ENCODE results near the gene CES3.
"Not testable (repeated sequence)": the region's sequence is repeated elsewhere in the genome, so short reads cannot be mapped to it uniquely, and the experiment has no call there.

CES3 gene

GRCh38 chr16:66944971-66945370 is 16.1 kb upstream of the CES3 start:
- not testable (repeated sequence) for DNase-seq

- no peak for DNase-seq
Measured at GRCh38 chr16:66945939-66946338, 15.1 kb upstream of the CES3 start.

GRCh38 chr16:66946541-66946940 is 14.5 kb upstream of the CES3 start:
- no peak for DNase-seq

- DNase-seq, result no peak
Measured at GRCh38 chr16:66946974-66947301, 14.1 kb upstream of the CES3 start.

- peak in 53 of 58 donors; percentile 9 to 87 (median 57) for DNase-seq
Measured at GRCh38 chr16:66947302-66948065, 13.6 kb upstream of the CES3 start.

GRCh38 chr16:66948134-66948836 is 12.8 kb upstream of the CES3 start:
- peak in 3 of 58 donors; percentile 23 to 43 (median 36) for DNase-seq

- no peak for DNase-seq
Measured at GRCh38 chr16:66948837-66949225, 12.2 kb upstream of the CES3 start.

- no peak for DNase-seq
Measured at GRCh38 chr16:66949472-66949871, 11.6 kb upstream of the CES3 start.

GRCh38 chr16:66950437-66950836 is 10.6 kb upstream of the CES3 start:
- no peak for DNase-seq

- no peak for DNase-seq
Measured at GRCh38 chr16:66950971-66951790, 9.9 kb upstream of the CES3 start.

- no peak for DNase-seq
Measured at GRCh38 chr16:66952430-66953110, 8.5 kb upstream of the CES3 start.

GRCh38 chr16:66953462-66954096 is 7.5 kb upstream of the CES3 start:
- no peak for DNase-seq

GRCh38 chr16:66954097-66954659 is 6.9 kb upstream of the CES3 start:
- DNase-seq, result peak in 52 of 58 donors; percentile 11 to 81 (median 45)

GRCh38 chr16:66955363-66956153 is 5.5 kb upstream of the CES3 start:
- DNase-seq, result not testable (repeated sequence)

- not testable (repeated sequence) for DNase-seq
Measured at GRCh38 chr16:66956154-66956457, 5.0 kb upstream of the CES3 start.

- DNase-seq, result no peak
Measured at GRCh38 chr16:66958857-66959703, 2.0 kb upstream of the CES3 start.

GRCh38 chr16:66959704-66960161 is 1.3 kb upstream of the CES3 start:
- peak in 37 of 58 donors; percentile 15 to 81 (median 47) for DNase-seq

GRCh38 chr16:66960270-66960669 is 796 bp upstream of the CES3 start:
- DNase-seq, result no peak

GRCh38 chr16:66961914-66962313 is 848 bp downstream of the CES3 start:
- no peak for DNase-seq

Measured in anterior cingulate cortex (tissue), 58 donors.